GM08714 (cell line): ENCODE measurements around the gene HSD17B11.
"Not testable (repeated sequence)": the region's sequence is repeated elsewhere in the genome, so short reads cannot be mapped to it uniquely, and the experiment has no call there.

Source experiments
- H3K4me3 ChIP-seq: fragments of 200-500 bp; sonication (Bioruptor generic); 2 replicates; pipeline ENCODE4 v1.5.1; 2014; ENCODE audit warnings: mild to moderate bottlenecking, low read length, inconsistent platforms
- ZNF274 ChIP-seq: IDR thresholded peaks from 2 replicates; pipeline ENCODE4 v1.6.1; 2012; ENCODE audit warnings: mild to moderate bottlenecking, low read depth, low read length

Gene HSD17B11

GRCh38 chr4:87388901-87389300 is 2.1 kb downstream of the HSD17B11 start:
- TF ChIP-seq ZNF274, result no peak
- no peak overlapping the region for H3K4me3 ChIP-seq

GRCh38 chr4:87387237-87387636 is 3.8 kb downstream of the HSD17B11 start:
- H3K4me3 ChIP-seq, result no peak overlapping the region
- no peak for TF ChIP-seq ZNF274

- not testable (repeated sequence) for H3K4me3 ChIP-seq
Observed at GRCh38 chr4:87384466-87385132, 6.4 kb downstream of the HSD17B11 start.

GRCh38 chr4:87382931-87383330 is 8.1 kb downstream of the HSD17B11 start:
- no peak overlapping the region for H3K4me3 ChIP-seq
- no peak for TF ChIP-seq ZNF274

GRCh38 chr4:87382116-87382515 is 8.9 kb downstream of the HSD17B11 start:
- no peak overlapping the region for H3K4me3 ChIP-seq
- no peak for TF ChIP-seq ZNF274

DNA sequence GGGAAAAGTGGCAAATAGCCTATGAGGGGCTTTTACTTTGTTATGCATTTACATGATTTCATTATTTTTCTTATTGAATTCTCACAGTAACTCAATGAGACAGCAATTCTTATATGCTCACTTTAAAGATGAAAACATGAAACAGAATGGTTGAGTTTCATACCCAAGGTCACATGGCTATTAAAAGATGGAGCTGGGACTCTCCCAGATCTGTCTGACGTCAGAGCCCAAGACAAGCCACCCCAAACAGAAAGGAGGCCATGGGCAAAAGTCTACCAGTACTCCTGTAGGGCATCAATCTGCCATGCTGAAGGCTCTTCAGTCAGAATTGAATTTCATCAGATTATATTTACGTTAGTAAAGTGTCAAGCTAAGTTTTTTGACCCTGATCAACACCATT is 13.2 kb downstream of the HSD17B11 start:
- H3K4me3 ChIP-seq, result no peak overlapping the region
- TF ChIP-seq ZNF274, result no peak

DNA sequence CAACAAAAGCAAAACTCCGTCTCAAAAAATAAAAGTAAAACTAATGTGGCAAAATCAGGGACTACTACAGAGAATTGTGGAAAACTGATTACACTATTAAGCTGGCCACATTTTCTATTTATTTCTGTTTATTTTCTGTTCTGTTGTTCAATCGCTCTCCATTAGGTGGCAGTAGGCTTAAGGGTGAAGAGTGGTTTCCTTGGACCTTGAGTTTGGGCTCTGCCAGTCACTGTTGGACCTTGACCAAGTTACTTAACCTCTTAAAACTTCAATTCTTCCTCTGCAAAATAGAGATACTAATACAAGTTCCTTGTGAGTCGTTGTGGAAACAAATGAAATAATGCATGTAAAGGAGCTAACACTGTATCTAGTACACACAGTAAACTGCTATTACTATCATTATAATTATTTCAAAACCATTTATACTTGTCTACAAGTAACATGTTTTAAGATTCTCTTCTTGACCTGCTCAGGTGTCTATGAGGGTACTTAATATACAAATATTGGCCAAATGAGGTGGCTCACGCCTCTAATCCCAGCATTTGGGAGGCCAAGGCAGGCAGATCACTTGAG is 15.2 kb downstream of the HSD17B11 start:
- no peak for TF ChIP-seq ZNF274
- H3K4me3 ChIP-seq, result no peak overlapping the region

GRCh38 chr4:87370068-87370467 is 20.9 kb downstream of the HSD17B11 start:
- no peak for TF ChIP-seq ZNF274

DNA sequence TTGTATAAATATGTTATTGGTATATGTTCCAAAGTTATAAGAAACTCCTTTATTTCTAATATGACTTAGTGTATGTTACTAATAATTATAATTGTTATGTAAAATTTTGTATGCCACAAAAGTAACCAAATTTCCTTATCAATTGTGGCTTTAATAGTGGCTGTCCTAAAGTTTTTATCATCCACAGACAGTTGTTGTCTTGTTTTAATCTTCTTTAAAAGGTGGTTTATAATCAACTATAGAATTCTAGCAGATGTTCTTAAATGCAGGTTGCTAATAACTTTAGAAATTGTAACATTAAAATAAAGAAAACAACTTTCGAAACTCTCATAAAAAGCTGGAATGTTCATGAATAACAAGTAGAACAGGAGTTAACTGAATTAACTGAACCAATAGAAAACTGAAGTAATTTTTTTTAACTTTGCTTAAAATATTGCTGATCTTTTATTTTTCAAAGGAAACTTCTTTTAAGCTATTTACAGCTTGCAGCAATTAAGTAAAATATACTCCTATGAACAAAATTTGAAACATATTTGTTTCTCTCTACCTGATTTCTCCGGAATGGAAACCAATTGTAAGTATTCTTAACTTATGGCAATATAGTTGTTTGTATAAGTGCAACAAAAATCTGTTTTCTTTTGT is 24.3 kb downstream of the HSD17B11 start:
- no peak overlapping the region for H3K4me3 ChIP-seq
- TF ChIP-seq ZNF274, result no peak

More at GRCh38 chr4:87370068-87370467, 20.9 kb downstream of the HSD17B11 start:
- no peak overlapping the region for H3K4me3 ChIP-seq

DNA sequence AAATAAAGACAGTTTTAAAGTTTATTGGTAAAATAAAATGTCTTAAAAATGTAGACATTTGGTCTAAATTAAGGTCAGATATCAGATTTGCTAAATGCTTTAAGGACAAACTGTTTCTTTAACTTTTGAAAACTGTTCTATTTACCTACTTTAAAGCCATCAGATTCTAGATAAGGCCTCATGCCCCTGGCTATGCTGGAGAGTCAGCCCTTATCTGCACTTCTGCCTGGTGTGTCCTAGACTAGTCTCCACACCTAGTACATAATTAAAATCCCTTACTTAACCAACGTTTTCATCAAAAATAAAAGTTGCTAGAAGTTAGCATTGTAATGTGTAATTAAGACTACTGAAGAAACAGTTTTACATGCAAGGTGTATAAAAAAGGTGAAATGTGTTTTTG is 25.6 kb downstream of the HSD17B11 start:
- no peak overlapping the region for H3K4me3 ChIP-seq
- no peak for TF ChIP-seq ZNF274

DNA sequence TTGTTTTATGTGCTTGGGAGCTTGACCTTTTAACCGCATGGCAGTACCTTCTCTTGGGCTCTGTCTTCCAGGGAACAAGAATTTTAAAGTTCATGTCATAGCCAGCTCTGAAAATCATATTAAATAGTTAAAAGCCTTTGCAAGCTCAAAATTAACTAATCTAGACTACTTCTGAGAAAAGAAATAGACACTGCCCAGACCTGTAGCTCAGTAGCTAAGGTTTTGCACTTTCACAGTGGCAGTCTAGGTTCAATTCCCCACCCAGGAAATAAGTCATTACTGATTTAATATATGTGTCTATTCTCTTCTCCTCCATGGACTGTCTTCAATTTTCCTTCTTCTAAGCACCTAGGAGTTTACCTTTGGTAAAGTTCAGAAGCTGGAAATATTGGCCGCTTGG is 27.4 kb downstream of the HSD17B11 start:
- no peak for TF ChIP-seq ZNF274
- no peak overlapping the region for H3K4me3 ChIP-seq

DNA sequence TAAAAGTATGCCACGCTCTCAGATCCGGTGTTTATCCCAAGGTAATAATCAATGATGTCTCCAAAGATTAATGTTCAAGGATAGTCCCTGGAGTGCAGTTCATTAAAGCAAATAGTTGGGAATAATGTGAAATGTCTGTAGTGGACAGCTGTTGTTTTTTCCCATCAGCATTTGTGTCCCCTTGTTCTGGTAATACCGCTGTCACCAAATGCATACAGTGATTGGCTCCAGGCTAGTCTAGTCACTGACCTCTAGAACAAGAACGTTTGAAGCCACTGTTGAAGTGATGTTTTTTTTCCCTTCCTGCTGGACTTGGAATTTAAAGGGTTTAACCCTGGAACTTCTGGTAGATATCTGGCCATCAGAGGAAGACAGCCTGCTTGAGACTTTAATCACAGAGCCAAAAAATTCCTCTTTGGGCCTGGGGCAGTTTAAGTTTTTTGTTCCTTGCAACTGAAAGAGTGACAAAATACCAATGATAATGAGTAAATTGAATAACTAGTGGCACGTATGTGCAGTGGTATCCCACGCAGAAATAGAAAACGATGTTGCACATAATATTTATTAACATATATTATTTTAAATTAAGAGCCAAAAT is 30.6 kb downstream of the HSD17B11 start:
- TF ChIP-seq ZNF274, result no peak
- H3K4me3 ChIP-seq, result no peak overlapping the region

DNA sequence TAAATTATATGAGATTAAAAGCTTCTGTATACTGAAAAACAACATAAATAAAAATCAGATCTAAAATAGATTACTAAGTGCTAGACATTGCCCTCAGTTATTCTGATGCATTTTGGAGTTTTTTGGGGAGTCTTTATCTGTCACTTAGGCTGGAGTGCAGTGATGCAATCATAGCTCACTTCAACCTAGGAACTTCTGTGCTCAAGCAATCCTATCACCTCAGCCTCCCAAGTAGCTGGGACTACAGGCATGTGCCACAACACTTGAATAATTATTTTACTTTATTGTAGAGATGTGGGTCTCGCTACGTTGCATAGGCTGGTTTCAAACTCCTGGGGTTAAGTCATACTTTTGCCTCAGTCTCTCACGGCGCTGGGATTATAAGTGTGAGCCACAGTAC is 31.7 kb downstream of the HSD17B11 start:
- no peak for TF ChIP-seq ZNF274
- H3K4me3 ChIP-seq, result no peak overlapping the region

DNA sequence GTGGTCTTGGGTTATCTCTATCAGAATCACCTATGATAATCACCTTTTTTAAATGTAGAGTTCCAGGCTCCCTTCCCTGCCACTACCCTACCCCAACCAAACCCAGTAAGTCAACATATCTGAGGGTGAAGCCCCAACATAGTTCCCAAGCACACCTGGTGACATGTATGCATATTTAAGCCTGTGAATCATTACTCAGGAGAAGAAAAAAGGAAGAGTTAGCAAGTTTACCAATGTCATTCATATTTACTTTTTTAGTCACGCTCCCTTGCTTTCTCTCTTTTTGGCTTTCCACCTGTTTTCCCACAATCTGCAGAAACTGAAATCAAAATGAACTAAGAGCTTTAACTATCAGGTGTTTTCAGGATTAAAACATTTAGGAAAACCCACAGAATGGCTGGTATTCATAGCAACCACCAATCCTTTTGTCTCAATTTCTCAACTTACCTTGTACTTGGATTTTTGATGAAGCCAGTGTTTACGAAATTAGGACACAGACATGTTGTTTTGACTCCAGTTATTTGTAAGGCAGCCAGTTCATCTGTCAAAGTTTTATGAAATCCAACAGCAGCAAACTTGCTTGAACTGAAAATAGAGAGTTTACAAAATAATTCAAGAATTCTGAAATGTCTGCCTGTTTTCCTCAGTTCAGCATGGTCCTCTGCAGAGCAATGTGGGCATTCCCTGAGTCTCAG is 34.0 kb downstream of the HSD17B11 start:
- no peak for TF ChIP-seq ZNF274
- no peak overlapping the region for H3K4me3 ChIP-seq
